B cell (primary cell): ENCODE measurements around the gene GNA12. TPM values are rescaled to one million over a fixed set of nuclear protein-coding genes. Genes with fewer than 3 reads are reported as not detected.

Source experiments
- ATAC-seq: fragments of 200-7000 bp; cut with Tn5 transposase; one replicate; pipeline ENCODE4 v1.10.0; 2021; ENCODE audit warnings: low read depth, mild to moderate bottlenecking, moderate number of reproducible peaks, moderate library complexity
- CTCF ChIA-PET: fragments of 350-600 bp; sonication (Branson Sonifier 250); formaldehyde crosslinking; loops from one replicate; lab custom pipeline; 2021; ENCODE audit warnings: antibody characterized with exemption, inconsistent platforms; lab: Charles Lee
- POLR2A ChIA-PET: fragments of 350-600 bp; sonication (Branson Sonifier 250); formaldehyde crosslinking; loops from one replicate; lab custom pipeline; 2021; ENCODE audit warnings: antibody characterized with exemption; lab: Charles Lee
- DNase-seq: peaks from one replicate; pipeline ENCODE4 v3.0.0; 2013
- H2AFZ ChIP-seq: 2 replicates; pipeline ENCODE4 v1.6.1; 2012; ENCODE audit warnings: mild to moderate bottlenecking, low read depth, low read length; ENCODE audit not compliant: insufficient read depth, poor library complexity, severe bottlenecking
- H3K27ac ChIP-seq, 2 donors: 1 replicate in 1 of 2; 2 replicates in 1 of 2; pipeline ENCODE4 v1.5.1; 2012 to 2013; ENCODE audit warnings: low read length in 2 of 2, mild to moderate bottlenecking in 2 of 2, moderate library complexity in 1 of 2
- H3K27me3 ChIP-seq, 4 experiments: fragments of 200-600 bp in 1 of 4; sonication (generic) in 1 of 4; replicated peaks in 1 of 4; 1 replicate in 2 of 4; 2 replicates in 2 of 4; pipeline versions ENCODE4 v1.6.1 to v1.7.0; 2013 to 2016; ENCODE audit warnings: low read length in 3 of 4, mild to moderate bottlenecking in 2 of 4, mixed read lengths in 1 of 4, moderate library complexity in 1 of 4; ENCODE audit not compliant: insufficient read depth in 4 of 4, control insufficient read depth in 3 of 4; ENCODE audit errors: control extremely low read depth in 1 of 4
- H3K36me3 ChIP-seq, 2 experiments: replicated peaks in 1 of 2; 1 replicate in 1 of 2; 2 replicates in 1 of 2; pipeline versions ENCODE4 v1.6.1 to v1.7.1; 2013; ENCODE audit warnings: low read length in 1 of 2; ENCODE audit not compliant: insufficient read depth in 2 of 2, control insufficient read depth in 1 of 2; ENCODE audit errors: control extremely low read depth in 1 of 2, extremely low read depth in 1 of 2
- H3K4me1 ChIP-seq, 2 donors: fragments of 200-600 bp in 1 of 2; sonication (generic) in 1 of 2; 1 replicate in 1 of 2; 2 replicates in 1 of 2; pipeline versions ENCODE4 v1.5.1 to v1.6.1; 2013 to 2017; ENCODE audit warnings: low read length in 2 of 2; ENCODE audit not compliant: control insufficient read depth in 2 of 2, insufficient read depth in 2 of 2
- H3K4me2 ChIP-seq: replicated peaks from 2 replicates; pipeline ENCODE3; 2012; ENCODE audit warnings: mild to moderate bottlenecking, low read depth, low read length; ENCODE audit not compliant: poor library complexity, severe bottlenecking
- H3K4me3 ChIP-seq, 5 experiments: fragments of 200-600 bp in 1 of 5; sonication (generic) in 1 of 5; 1 replicate in 3 of 5; 2 replicates in 2 of 5; pipeline versions ENCODE4 v1.5.1 to v1.7.0; 2011 to 2016; ENCODE audit warnings: low read length in 4 of 5, mild to moderate bottlenecking in 4 of 5, low read depth in 2 of 5, control low read depth in 1 of 5, moderate library complexity in 1 of 5; ENCODE audit not compliant: insufficient read depth in 1 of 5; ENCODE audit errors: control extremely low read depth in 1 of 5, extremely low read depth in 1 of 5
- H3K79me2 ChIP-seq: fragments of 200-600 bp; sonication (generic); one replicate; pipeline ENCODE4 v1.6.0; 2016; ENCODE audit warnings: low read length; ENCODE audit not compliant: control insufficient read depth, insufficient read depth
- H3K9ac ChIP-seq: fragments of 200-600 bp; sonication (generic); 2 replicates; pipeline ENCODE4 v1.6.1; 2017; ENCODE audit warnings: mild to moderate bottlenecking, low read length, moderate library complexity
- H3K9me3 ChIP-seq, 3 donors: one replicate each; pipeline versions ENCODE4 v1.6.1 to v1.7.1; 2013; ENCODE audit warnings: low read length in 2 of 3; ENCODE audit not compliant: control insufficient read depth in 2 of 3, insufficient read depth in 1 of 3; ENCODE audit errors: control extremely low read depth in 1 of 3
- H4K20me1 ChIP-seq: 2 replicates; pipeline ENCODE4 v1.6.0; 2012; ENCODE audit warnings: mild to moderate bottlenecking, low read length; ENCODE audit not compliant: insufficient read depth, control insufficient read depth, poor library complexity, severe bottlenecking
- H3K27ac Mint-ChIP-seq: one replicate; pipeline ENCODE4 v1.8.0; 2021; ENCODE audit warnings: mixed read lengths
- H3K27me3 Mint-ChIP-seq: one replicate; pipeline ENCODE4 v1.8.0; 2021; ENCODE audit warnings: mixed read lengths
- H3K4me1 Mint-ChIP-seq: one replicate; pipeline ENCODE4 v1.8.0; 2021; ENCODE audit warnings: mixed read lengths
- H3K4me3 Mint-ChIP-seq: one replicate; pipeline ENCODE4 v1.8.0; 2021; ENCODE audit warnings: mixed read lengths
- H3K9me3 Mint-ChIP-seq: one replicate; pipeline ENCODE4 v1.8.0; 2022; ENCODE audit warnings: mixed read lengths; ENCODE audit not compliant: insufficient read depth
- CTCF ChIP-seq: fragments of 200-600 bp; IDR thresholded peaks from one replicate; pipeline ENCODE4 v1.8.0; 2022; ENCODE audit warnings: antibody characterized with exemption, mild to moderate bottlenecking
- EZH2 ChIP-seq: IDR thresholded peaks from 2 replicates; pipeline ENCODE4 v1.6.1; 2012; ENCODE audit warnings: borderline replicate concordance, low read depth, mild to moderate bottlenecking, moderate library complexity, low read length; ENCODE audit not compliant: insufficient read depth, poor library complexity, severe bottlenecking
- WGBS: methylation state at CpG from one replicate; pipeline ENCODE4 v1.1.5; 2013; ENCODE audit warnings: missing lambda C conversion rate; ENCODE audit not compliant: insufficient coverage; 5-methylcytosine and 5-hydroxymethylcytosine counted together
- intact Hi-C: fragments of 100-400 bp; cut with micrococcal nuclease; formaldehyde crosslinking; loops from one replicate; pipeline ENCODE4 v1.10.0; 2022
- polyA plus RNA-seq: library from polyadenylated mRNA; depleted of rRNA; stranded (reverse); fragments of >200 nt; gene quantifications from 2 replicates; pipeline ENCODE4 v1.2.3, GENCODE V29; 2012
- total RNA-seq, 2 donors: library from RNA; stranded (reverse); fragments of 120-200 nt in 1 of 2; gene quantifications; 1 replicate in 1 of 2; 2 replicates in 1 of 2; pipeline versions ENCODE4 v1.2.3 to v1.2.4, GENCODE V29; 2013 to 2022

The GNA12 gene
- total and polyA plus RNA-seq, 2 donors (not counting 1 experiment from before 2014, with no cell fraction given): 34.6 to 110 TPM

DNA sequence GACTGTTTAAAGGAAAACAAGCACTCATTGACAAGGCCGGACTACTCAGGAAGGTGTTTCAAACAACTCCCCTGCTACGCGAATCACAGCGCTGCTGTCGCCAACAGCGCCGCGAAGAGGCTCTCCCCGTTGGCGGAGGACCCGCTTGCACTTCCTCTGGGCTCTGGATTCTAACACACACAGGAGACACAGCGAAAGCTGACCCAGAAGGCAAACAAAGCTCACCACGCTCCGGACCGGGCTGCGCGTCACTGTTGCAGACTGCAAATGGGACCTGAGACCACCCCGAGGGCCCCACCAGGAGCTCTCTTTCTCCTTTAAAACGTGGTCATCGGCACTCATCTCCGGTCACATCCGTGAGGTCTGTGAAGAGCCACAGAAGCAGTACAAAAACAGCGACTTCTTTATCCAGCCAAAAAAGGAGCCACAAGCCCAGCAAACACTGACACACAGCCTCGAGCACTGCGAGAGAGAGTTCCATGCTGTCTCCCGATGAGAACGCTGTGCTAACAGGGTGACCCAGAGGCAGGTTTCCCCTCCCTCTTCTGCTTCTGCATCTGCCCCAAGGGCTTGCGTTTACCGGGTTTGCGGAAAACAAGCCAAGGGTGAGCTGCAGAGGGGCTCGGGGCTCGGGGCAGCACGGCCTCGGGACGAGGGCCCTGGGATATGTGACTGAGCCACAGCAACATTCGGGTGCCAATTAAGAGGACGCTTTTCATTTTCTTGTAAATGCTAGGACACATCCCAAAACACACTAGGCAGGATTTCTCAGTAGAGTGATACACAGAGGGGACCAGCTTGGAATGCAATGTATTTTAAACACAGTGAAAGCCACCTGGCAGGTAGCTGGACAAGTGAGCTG is 114.8 kb downstream of the GNA12 start:
- H3K4me1 Mint-ChIP-seq: peaks cover 20% of the 10 kb centered on the region
- Histone ChIP-seq H3K9me3 (no peaks in the 10 kb centered on the region), H3K27ac (no peak overlapping the region), H2AFZ (no peak overlapping the region), H4K20me1 (peaks cover 46% of the 10 kb centered on the region), H3K27me3 (no peaks in the 10 kb centered on the region), H3K4me1 (peaks cover 8 to 11% of the 10 kb centered on the region in 2 donors), H3K79me2 (peaks cover 10% of the 10 kb centered on the region), H3K36me3 (peaks cover 0 to 63% of the 10 kb centered on the region in 2 experiments), H3K9ac (no peak overlapping the region), H3K4me3 (no peak overlapping the region), H3K4me2 (no peak overlapping the region)
- H3K9me3 Mint-ChIP-seq: no peaks in the 10 kb centered on the region
- ATAC-seq (no peak), DNase-seq (no peak)
- 93% methylated on average over 35 of the region's 37 CpGs for WGBS
- no peak overlapping the region for H3K4me3 Mint-ChIP-seq
- no peak for TF ChIP-seq CTCF
- no peak for TF ChIP-seq EZH2
- H3K27ac Mint-ChIP-seq: no peak overlapping the region
- POLR2A ChIA-PET: interaction anchor here (0.6 kb wide), 1 partner anchor 8 kb away, joined by 4 read pairs; no protein-coding TSS in a partner anchor
- intact Hi-C loops: no loop called here
- no peaks in the 10 kb centered on the region for H3K27me3 Mint-ChIP-seq
- CTCF ChIA-PET: interaction anchor here (1.0 to 2.2 kb wide), 3 partner anchors 10 to 58 kb away, joined by 3 to 7 read pairs (median 4); no protein-coding TSS in a partner anchor
